Frontal cortex (tissue), 4 donors: ENCODE results near the gene MITD1. TPM values are rescaled to one million over a fixed set of nuclear protein-coding genes. Genes with fewer than 3 reads are reported as not detected.
A peak's percentile ranks its signal among the peaks of the same experiment; 100 is the strongest.
"Not testable (repeated sequence)": the region's sequence is repeated elsewhere in the genome, so short reads cannot be mapped to it uniquely, and the experiment has no call there.

ENCODE experiments used
- DNase-seq, 2 donors: peaks; one replicate each; pipeline ENCODE4 v3.0.0; 2012; ENCODE audit warnings: low spot score in 2 of 2
- FAIRE-seq: peaks from 2 replicates; lab custom pipeline; 2012; peaks lifted over from hg19 to GRCh38; lab: Jason Lieb, UNC
- total RNA-seq: library from RNA; depleted of rRNA; stranded (reverse); fragments of >200 nt; gene quantifications from one replicate; pipeline ENCODE4 v1.2.3, GENCODE V29; 2014
- donor health status: control.
- donor health status: control.
- donor health status: control.

Gene MITD1
- total RNA-seq = 19.6 TPM

DNA sequence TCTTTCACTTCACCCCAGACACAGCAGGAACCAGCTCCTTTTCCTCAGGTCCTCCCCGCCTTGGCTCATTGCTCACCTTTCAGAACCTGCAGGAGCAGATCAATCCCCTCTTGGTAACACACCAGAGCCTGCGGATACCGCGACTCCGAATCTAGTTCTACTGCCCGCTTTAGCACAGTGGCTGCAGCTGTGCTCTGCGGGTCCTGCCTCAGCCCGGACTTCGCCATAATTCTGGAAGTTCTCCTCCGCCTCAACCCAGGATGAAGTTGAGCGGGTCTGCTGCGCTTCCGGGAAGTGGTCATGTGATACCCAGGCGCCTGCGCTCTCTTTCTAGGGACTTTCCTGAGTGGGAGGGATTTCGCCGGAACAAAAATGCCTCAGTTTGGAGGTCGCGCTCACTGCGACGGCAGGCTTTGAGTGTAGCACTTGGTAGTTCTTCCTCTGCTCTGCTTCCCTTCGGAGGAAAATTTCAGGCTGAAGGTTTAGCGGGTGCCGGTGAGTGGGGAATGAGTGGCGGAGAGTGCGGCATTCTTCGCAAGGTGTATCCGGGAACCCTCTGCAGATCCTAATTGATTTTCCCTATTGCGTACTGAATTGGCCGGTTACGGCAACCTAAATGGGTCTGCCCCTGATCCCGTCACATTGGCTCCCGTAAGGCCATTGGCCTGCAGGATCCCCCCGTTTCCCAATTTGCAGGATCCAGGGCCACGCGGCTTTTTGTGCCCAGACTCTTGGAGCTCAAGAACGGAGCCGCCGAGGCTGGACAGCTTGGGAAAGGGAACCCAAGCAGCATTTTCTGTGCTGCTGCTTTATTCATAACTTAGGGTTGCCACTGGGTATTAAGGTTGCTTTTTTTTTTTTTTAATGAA lies at the start of gene MITD1, which contains the start of gene MRPL30:
TSS of gene MITD1 (minus strand) at position 304 of the 869 bp plus-strand sequence. CDS start at position 227, 77 bp downstream.
TSS of gene MRPL30 (plus strand) at position 430 of the 869 bp plus-strand sequence. CDS start 5,020 bp downstream, outside the sequence.
- DNase-seq (peak; percentile 63 to 81), FAIRE-seq (no peak)

DNA sequence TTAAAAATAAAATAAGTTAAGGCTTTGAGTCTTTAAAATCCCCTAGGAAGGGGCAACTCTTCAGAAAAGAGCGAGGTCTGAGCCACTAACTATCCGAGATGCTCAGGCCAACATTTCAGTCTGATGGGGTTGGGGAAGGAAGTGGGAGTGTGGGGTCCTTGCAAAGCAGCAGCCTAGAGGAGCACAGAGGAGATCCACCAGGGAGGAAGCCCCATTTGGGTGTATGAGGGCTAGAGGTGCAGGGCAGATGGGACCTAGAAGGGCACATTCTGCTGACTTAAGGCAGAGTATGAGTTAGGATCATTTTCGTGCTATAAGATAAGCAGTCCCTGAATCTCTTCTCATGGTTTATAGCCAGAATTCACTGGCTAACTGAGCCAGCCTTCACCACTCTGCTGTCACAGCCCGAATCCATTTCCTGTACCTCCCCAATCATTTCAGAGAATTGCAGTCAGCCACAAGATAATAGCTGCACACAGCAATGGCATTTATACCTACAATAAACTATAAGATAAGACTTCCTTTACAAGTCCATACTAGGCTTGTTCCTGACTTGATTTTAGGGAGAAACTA lies 37.2 kb upstream of the MITD1 start:
- FAIRE-seq (no peak), DNase-seq (no peak)

DNA sequence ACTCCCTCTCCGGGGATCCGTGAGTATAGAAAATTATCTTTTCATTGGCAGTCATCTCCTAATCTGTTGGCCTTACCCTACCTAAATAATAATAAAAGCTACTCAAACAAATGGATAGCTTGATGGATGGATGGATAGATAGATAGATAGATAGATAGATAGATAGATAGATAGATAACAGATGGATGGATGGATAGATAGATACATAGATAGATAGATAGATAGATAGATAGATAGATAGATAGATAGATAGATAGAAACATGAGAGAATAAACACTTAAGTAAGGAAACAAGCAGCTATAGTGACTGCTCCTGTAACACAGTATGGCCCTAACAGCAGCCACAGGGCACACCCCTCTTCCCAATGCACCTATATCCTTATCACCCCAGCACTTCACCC lies 35.2 kb upstream of the MITD1 start:
- no peak for DNase-seq
- FAIRE-seq = no peak

DNA sequence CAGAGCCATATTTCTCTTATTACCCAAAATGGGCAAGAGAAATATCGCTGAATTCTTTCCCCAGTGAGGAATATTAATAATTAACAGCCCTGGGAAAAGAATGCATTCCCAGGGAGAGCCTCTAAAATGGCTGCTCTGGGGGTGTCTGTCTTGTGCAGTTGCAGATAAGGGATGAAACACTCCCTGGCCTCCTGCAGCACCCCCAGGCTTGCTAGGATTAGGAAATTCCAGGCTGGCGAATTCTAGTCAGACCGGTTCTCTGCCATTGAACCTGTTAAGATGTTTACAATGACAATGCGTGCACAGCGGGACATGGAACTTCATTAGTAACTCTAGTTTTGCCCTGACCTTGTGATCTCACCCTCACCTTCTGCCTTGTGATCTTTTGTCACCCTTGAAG lies 24.6 kb upstream of the MITD1 start:
- DNase-seq = no peak
- FAIRE-seq = no peak

DNA sequence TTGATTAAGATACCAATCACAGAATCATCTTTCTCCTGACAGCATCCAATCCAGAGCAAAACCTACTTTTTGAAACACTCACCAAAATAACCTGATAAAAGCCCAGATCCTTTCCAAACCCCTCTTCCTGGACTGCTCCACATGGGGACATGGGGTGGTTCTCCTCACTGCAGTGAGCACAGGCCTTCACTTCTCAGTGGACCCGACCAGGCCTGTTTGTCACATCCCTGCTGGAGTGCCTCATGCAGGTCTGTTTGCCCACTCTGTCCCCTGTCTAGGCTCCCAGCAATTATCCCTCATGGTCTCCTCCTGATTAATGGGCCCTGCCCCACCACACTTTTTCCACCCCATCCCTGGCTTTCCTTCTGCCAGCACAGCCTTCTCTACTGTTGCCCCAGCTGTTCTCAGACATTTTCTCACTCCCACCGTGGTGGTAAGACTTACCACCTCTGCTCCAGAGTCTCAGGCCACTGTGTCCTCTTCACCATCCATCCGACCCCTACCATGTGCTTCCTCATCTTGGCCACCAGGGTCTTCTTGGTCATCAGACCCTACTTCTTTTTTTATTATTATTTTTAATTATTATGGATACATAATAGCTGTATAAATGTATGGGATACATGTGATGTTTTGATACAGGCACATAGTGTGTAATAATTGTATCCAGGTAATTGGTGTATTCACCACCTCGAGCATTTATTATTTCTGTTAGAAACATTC lies 21.3 kb upstream of the MITD1 start:
- FAIRE-seq (no peak), DNase-seq (no peak)

DNA sequence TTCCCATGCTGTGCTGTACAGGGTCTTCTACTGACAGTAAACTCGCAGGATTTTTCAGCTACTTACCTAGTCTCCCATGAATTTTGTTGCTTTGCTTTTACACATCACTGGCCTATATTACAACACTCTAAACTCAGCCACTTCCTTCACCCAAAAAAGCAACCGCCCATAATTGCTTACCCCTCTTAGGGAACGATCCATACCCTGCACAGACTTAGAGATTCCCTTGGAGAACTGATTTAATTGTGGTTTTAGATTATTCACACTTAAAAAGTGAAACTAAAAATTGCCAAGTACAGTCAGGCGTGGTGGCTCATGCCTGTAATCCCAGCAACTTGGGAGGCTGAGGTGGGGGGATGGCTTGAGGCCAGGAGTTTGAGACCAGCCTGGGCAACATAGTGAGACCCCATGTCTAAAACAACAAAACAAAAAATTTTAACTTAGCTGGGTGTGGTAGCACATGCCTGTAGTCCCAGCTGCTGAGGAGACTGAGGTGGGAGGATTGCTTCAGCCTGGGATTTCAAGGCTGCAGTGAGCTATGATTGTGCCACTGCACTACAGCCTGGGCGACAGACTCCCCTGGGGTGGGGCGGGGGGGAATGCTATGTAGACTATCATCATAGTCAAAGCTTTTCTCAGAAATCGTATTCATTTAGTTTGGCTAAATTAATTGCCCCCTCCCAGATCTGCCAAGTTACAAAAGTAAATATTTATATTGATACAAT lies 19.4 kb upstream of the MITD1 start:
- FAIRE-seq (no peak), DNase-seq (no peak)

DNA sequence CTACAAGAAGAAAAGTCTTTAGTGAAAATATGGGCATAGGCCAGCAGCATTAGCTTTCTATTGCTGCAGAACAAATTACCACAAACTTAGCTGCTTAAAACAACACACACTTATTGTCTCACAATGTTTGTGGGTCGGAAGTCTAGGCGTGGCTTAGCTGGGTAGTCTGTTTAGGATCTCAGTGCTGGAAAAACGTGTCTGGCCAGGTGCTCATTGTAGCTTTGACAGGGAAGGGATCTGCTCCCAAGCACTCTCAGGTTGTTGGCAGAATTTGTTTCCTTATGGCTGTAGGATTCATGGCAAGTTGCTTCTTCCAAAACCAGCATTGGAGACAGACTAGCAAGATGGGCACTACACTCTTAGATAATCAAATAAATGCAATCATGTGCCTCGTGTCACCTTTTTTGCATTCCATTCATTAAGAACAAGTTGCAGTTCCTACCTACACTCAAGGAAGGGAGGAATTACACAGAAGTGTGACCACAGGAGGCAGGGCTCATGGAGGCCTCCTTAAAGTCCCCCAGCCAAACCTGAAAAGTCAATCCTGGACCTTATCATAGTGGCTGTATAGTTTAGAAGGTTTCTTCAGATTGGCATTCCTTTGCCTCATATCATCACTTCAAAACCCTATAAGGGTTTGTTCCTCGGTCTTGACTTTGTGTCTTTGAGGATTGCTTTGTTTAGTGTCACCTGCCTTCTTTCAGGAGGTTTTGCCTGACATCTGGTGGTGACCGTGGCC lies 17.4 kb upstream of the MITD1 start:
- no peak for DNase-seq
- FAIRE-seq = no peak

DNA sequence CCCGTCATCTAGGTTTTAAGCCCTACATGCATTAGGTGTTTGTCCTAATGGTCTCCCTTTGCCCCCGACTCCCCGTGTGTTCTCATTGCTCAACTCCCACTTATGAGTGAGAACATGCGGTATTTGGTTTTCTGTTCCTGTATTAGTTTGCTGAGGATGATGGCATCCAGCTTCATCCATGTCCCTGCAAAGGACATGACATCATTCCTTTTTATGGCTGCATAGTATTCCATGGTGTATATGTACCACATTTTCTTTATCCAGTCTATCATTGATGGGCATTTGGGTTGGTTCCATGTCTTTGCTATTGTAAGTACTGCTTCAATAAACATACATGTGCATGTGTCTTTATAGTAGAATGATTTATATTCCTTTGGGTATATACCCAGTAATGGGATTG lies 11.5 kb upstream of the MITD1 start:
- DNase-seq, FAIRE-seq: not testable (repeated sequence)

DNA sequence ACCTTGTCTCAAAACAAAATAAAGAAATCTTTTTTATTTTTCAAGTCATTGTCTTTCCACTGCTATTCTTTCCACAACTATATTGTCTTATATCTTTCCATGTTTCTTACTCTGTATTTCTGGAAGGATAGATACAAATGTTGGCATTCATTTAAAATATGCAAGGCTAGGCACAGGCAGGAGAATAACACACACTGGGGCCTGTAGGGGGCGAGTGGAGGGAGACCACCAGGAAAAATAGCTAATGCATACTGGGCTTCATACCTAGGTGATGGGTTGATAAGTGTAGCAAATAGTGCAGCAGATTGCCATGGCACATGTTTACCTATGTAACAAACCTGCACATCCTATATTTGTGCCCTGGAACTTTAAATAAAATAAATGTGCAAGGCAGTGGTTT lies 9.7 kb upstream of the MITD1 start:
- DNase-seq (no peak), FAIRE-seq (no peak)

DNA sequence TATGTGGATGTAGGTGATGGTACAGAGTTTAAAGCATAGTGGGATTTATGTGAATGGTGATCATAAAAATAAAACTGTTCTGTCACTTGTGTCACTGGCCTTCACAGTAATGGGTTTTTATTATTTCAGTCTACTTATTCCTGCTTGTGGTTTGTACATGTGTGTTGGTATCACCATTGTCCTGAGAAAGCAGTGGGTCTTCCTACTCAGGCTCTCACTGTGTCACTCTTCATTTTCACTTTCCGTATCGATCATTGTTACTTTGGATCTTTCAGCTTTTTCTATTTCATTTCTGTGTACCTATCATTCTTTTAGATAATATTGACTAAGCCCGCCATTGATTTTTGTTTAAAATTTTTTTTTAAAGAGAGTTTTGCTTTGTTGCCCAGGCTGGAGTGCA lies 7.5 kb upstream of the MITD1 start:
- DNase-seq (no peak), FAIRE-seq (no peak)

DNA sequence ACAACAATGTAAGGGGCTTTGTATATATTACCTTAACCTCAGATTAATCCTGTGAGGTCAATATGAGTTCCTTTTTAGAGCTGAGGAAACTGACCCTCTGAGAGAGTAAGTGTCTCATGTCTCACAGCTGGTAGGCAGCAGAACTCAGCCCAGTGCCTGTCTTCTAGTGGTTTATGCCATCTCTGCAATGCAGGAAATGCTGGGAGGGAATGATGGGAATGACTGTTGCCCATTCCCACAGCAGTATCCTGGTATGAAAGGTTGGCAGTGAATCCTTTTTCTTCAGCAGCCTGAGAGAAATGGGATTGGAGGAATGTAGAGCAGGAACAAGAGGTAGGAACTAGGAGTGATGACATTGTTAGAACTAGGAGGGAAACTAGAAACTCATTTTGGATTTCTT lies 6.2 kb upstream of the MITD1 start:
- DNase-seq = no peak
- FAIRE-seq = no peak

DNA sequence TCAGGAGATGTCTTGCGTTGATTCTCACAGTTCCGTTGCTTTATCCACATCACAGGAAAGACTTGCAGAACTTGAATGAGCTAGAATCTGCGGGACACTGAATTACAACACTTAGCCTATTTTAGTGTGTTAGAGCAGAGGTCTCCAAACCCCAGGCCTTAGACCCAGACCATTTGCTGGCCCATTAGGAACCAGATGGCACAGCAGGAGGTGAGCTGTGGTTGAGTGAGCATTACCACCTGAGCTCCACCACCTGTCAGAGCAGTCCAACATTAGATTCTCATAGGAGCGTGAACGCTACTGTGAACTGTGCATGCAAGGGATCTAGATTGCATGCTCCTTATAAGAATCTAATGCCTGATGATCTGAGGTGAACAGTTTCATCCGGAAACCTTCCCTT lies 4.0 kb upstream of the MITD1 start:
- FAIRE-seq (no peak), DNase-seq (no peak)

DNA sequence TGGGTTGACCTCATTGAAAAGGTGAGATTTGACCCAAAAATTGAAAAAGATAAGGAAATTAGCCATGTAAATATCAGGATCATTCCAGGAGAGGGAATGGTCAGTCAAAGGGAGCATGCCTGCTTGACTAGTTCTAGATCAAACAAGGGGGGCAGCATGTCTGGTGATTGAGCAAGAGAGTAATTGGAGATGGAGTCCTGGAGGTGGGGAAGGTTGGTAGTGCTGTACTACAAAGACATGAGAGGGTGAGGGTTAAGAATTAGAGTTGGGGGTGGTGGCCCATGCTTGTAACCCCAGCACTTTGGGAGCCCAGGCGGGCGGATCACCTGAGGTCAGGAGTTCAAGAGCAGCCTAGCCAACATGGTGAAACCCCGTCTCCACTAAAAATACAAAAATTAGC lies 2.2 kb upstream of the MITD1 start:
- FAIRE-seq (no peak), DNase-seq (no peak)

DNA sequence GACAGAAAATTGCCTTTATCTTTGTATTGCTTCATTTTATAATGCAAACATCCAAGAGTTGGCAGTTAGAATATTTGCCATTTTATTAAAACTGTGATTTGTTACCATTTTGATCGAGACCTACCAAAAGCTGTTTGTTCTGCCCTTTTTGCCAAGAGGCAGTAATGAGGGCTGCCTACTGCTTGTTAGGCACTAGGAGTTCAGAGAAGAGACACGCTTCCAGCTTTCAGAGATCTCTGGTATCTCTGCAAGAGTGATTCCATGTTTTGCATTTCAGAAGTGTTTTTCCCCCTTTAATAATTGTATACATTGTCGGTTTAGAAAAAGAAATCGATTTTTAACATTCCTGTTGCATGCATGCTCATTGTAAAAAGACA lies 754 bp upstream of the MITD1 start:
- FAIRE-seq = no peak
- DNase-seq = no peak

DNA sequence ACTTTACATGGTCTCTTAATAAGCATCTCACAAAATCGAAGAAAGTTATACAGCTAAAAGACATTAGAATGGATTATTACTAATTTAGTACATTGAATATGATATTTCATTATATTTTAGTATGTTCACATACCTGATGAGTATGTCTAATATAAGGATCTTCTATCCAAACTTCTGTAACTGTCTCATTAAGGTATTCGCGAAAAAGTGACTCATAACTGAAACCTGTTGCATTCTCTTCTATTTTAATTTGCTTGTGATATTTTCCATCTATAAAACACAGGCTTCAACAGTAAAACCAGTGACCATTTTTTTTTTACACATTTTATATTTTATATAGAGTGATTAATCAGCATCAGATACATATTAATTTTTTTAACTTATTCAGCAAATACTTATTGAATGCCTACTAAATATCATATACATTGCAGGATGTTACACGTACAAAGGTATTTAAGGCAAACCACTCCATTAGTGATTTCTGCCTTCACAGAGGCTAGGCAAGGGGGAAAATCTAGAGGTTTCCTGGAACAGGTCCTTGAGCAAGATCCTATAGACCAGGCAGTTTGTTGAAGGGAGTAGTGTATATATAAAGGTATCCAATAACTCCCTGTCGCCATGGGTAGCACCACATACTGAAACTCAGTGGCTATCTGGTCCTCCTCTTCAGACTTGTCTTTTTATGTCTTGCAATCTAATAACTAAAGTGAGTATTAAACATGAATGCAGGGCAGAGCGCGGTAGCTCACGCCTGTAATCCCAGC lies 9.3 kb downstream of the MITD1 start:
- FAIRE-seq (no peak), DNase-seq (no peak)

DNA sequence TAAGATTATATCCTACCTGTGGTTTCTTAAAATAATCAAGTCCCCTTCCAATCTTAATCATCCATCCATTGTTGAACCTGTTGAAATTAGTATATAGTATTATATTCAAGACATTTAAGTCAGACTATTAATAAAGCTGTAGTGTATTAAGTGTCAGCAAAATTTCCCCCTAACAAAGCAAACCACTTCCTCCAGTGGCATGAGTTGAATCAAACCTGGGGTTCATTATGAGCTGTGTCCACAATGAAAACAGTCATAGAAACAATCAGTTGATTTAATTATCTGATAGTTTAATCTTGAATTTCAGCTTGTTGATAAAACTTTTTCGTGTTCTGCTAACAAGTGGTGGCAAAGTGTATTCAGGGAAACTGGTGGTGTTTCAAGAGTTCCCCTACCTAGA lies 11.3 kb downstream of the MITD1 start:
- DNase-seq = no peak
- FAIRE-seq = no peak

DNA sequence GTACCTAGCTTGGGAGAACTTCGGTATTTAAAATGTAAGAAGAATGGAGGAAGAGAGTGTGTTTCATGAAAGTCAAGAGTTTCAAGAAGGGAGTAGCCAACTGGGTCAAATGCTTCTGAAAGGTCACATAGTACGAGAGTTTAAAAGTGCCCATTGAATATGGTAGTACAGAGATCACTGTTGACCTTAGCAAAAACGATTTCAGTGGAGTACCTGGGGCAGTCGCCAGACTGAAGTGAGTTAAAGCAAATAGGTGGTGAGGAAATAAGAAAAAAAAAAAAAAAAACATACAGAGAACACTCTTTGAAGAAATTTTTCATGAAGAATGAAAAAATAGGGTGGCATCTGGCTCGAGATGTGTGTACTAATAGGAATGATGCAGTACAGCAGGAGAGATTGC lies 14.6 kb downstream of the MITD1 start:
- no peak for DNase-seq
- FAIRE-seq = no peak

DNA sequence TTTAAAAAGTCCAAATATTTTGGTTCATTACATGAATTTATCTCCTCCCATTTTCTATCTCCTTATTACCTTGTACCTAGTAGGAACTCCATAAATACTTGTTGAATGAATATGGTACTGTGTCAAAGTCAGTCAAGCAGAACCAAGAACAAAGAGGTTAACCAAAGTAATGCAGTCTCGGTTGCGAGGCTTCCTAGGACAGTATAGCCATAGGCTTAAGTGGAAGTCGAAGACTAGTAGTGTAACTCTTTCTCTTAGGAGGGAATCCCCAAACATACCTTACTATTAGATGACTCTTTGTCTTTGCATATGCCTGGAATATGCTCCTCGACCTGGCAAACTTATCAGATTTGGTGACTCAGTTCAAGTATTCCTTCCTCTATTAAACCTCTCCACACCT lies 21.3 kb downstream of the MITD1 start:
- DNase-seq = no peak
- FAIRE-seq = no peak

DNA sequence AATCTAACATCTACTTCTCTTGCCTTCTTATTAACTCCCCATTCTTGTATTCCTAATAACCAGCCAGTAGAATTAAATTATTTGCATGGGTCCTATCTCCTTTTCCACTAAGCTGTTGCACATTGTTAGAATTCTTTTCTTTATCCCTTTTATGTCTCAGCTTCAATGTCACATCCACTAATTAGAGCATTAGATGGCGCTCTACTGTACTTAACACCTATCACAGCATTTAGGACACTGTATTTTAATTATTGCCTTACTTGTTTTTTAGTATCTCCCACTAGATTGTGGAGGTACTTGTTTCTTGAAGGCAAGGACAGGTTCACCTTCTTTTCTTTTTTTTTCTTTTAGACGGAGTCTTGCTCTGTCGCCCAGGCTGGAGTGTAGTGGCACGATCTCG lies 22.3 kb downstream of the MITD1 start:
- FAIRE-seq (no peak), DNase-seq (no peak)
